LNCaP clone FGC (cell line): ENCODE results near the gene VAMP8.
A peak's percentile ranks its signal among the peaks of the same experiment; 100 is the strongest.
"Not testable (repeated sequence)": the region's sequence is repeated elsewhere in the genome, so short reads cannot be mapped to it uniquely, and the experiment has no call there.

Source experiments
- DNase-seq: peaks from one replicate; pipeline ENCODE4 v3.0.0-alpha.2; 2011; ENCODE audit warnings: low read depth
- H3K4me3 ChIP-seq: 2 replicates; pipeline ENCODE4 v1.5.1; 2011; ENCODE audit warnings: mild to moderate bottlenecking, low read depth, low read length, control low read depth
- CTCF ChIP-seq: IDR thresholded peaks from 2 replicates; pipeline ENCODE4 v1.5.1; 2012; ENCODE audit warnings: mild to moderate bottlenecking; ENCODE audit not compliant: control insufficient read depth, insufficient read depth; ENCODE audit errors: extremely low read depth

The VAMP8 gene

GRCh38 chr2:85589181-85589580 lies 11.8 kb downstream of the VAMP8 start:
- no peak overlapping the region for H3K4me3 ChIP-seq
- no peak for DNase-seq
- no peak for TF ChIP-seq CTCF

- DNase-seq: no peak
- TF ChIP-seq CTCF: no peak
- H3K4me3 ChIP-seq: no peak overlapping the region
Measured at GRCh38 chr2:85589982-85590791, 12.8 kb downstream of the VAMP8 start.

- TF ChIP-seq CTCF: no peak
- DNase-seq: no peak
- H3K4me3 ChIP-seq: no peak overlapping the region
Measured at GRCh38 chr2:85590950-85591349, 13.6 kb downstream of the VAMP8 start.

GRCh38 chr2:85591563-85591962 lies 14.2 kb downstream of the VAMP8 start:
- DNase-seq: no peak
- H3K4me3 ChIP-seq: no peak overlapping the region
- no peak for TF ChIP-seq CTCF

GRCh38 chr2:85592299-85592698 lies 14.9 kb downstream of the VAMP8 start:
- DNase-seq, H3K4me3 ChIP-seq: not testable (repeated sequence)

GRCh38 chr2:85593023-85593422 lies 15.6 kb downstream of the VAMP8 start:
- TF ChIP-seq CTCF: no peak
- DNase-seq: no peak
- no peak overlapping the region for H3K4me3 ChIP-seq

- H3K4me3 ChIP-seq: peak overlapping the region; percentile 58
- no peak for TF ChIP-seq CTCF
- no peak for DNase-seq
Measured at GRCh38 chr2:85594715-85595300, 17.4 kb downstream of the VAMP8 start.
